Measurements from ENCODE around the gene SETD3. TPM values are rescaled to one million over a fixed set of nuclear protein-coding genes. Genes with fewer than 3 reads are reported as not detected.

SETD3 gene
- total and polyA plus RNA-seq, 10 of the 15 experiments (the other 5 are each of a cell fraction or from before 2014, with no cell fraction given) = 11.3 to 44.2 (median 36.5) TPM

DNA sequence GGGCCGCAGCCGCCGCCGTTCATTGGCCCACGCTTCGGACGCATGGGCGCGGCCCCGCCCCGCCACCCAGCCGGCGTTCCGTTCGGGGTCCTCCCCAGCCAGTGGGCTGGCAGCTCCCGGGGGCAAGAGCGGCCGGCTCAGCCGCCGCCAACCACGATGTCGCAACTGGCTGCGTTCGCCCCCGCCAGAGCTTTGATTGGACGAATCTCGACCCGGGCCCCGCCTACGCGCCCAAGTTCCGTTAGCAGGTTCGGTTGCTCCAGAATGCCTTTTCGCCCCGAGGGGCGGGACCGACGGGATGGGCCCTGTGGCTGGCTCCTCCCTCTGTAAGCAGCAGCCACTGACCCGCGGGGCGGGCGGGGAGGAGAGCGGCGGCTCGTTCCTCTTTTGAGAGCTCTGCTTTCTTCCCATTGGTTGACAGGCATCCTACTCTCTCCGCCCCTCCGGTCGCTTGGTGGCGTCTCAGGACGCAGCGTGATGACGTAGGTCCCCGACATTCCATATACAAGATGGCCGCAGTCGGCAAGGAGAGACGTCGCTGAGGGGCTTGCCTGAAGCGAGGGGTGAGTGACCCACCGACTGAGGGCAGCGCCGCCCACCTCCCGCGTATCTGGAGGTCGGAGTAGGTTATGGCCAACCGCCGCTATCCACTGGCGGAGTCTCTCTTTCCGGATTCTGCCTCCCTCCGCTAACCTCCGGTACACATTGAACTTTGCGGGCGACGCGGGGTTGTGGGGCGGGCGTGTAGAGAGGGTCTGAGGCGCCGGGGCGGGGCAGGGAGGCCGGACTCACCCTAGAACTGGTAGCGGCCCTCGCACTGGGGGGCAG is 472 bp upstream of the SETD3 start, which contains the start of gene CCNK:
CCNK (plus strand) TSS at position 493 of the 828 bp plus-strand sequence. CDS start 11,269 bp downstream, outside the sequence.
- intact Hi-C loops (cut with micrococcal nuclease; ENCODE audit: unreplicated experiment) (loop anchor here (2.0 kb wide), 1 partner anchor 124 kb away; the partner anchor contains the start of gene CCDC85C), in situ Hi-C loops (cut with MboI) (no loop called here)
- Histone ChIP-seq H3K27ac (ENCODE audit: control insufficient read depth, insufficient read depth) (peak within 1 kb of the TSS; percentile 90), H3K27me3 (replicated peaks in 1 of 2; ENCODE audit: control insufficient read depth in 2 of 2, insufficient read depth in 2 of 2, low read length in 1 of 2) (no peaks in the 10 kb centered on the region), H3K79me2 (ENCODE audit: control insufficient read depth, insufficient read depth, low read length) (peaks cover 91% of the 10 kb centered on the region), H3K4me1 (ENCODE audit: control insufficient read depth, insufficient read depth, low read length) (peaks cover 8% of the 10 kb centered on the region), H3K4me3 (peak within 1 kb of the TSS; percentile 87), H3K9me3 (replicated peaks; ENCODE audit: control insufficient read depth, insufficient read depth, low read length) (no peaks in the 10 kb centered on the region), H3K9ac (ENCODE audit: control insufficient read depth, insufficient read depth, low read length) (peak within 1 kb of the TSS; percentile 87), H3K36me3 (ENCODE audit: control insufficient read depth in 2 of 2, insufficient read depth in 2 of 2, low read length in 1 of 2) (no peaks in the 10 kb centered on the region), H3K4me2 (ENCODE audit: control insufficient read depth, insufficient read depth) (peak within 1 kb of the TSS; percentile 83), H2AFZ (ENCODE audit: control insufficient read depth, low read depth, low read length) (peak within 1 kb of the TSS; percentile 91), H4K20me1 (ENCODE audit: control insufficient read depth, insufficient read depth) (no peaks in the 10 kb centered on the region)
- peak; percentile 93 for ATAC-seq
- SMC1A ChIA-PET (ENCODE audit: uncharacterized antibody, unreplicated experiment) = interaction anchor here (0.5 to 1.5 kb wide), 2 partner anchors 9 to 996 kb away, joined by 3 to 6 read pairs; no protein-coding TSS in a partner anchor
- POLR2A ChIA-PET = interaction anchor here (0.5 to 1.5 kb wide), 11 partner anchors 9 to 781 kb away, joined by 3 to 11 read pairs (median 4); partner anchors contain the start of genes CCDC85C and CYP46A1
- RAD21 ChIA-PET (ENCODE audit: unreplicated experiment) = interaction anchor here (0.9 to 1.7 kb wide), 5 partner anchors 65 to 203 kb away, joined by 3 to 10 read pairs (median 7); partner anchors contain the start of gene CYP46A1
- DNase-seq (ENCODE audit: low read depth, low spot score) = peak; percentile 97
- WGBS (ENCODE audit: insufficient coverage, insufficient replicate concordance, low lambda C conversion rate, missing lambda C conversion rate) = under 1% methylated on average over 68 of the region's 82 CpGs
- FAIRE-seq = peak; percentile 97
- BruUV-seq (replicated peaks) = no TSS peak
- CTCF ChIA-PET = interaction anchor here (0.7 to 1.1 kb wide), 4 partner anchors 88 to 147 kb away, joined by 3 read pairs; no protein-coding TSS in a partner anchor
- 0 out of 2 replicates have a peak, but pooled peaks have one; percentile 73 for TF ChIP-seq STAT1 (conservative IDR thresholded peaks at IDR 0.05)
- TF ChIP-seq ASH2L (IDR thresholded peaks at IDR 0.05; ENCODE audit: borderline replicate concordance, low read depth) = peak; percentile 85; the same call in 1 of the 2 replicates
- no peak for TF ChIP-seq RBBP5 (conservative IDR thresholded peaks at IDR 0.05)
- TF ChIP-seq TAF1 (IDR thresholded peaks at IDR 0.05; ENCODE audit: borderline replicate concordance, low read depth, low read length) = peak; percentile 92
- TF ChIP-seq STAT3 (IDR thresholded peaks at IDR 0.05; ENCODE audit: low read depth, low read length) = no peak
- no peak for TF ChIP-seq WRNIP1 (IDR thresholded peaks at IDR 0.05; ENCODE audit: borderline replicate concordance, low read depth, low read length)
- peak in 1 of 2 experiments; percentile 30; a peak in 1 of 4 replicates for TF ChIP-seq EP300 (IDR thresholded peaks at IDR 0.05; ENCODE audit: borderline replicate concordance in 1 of 2, control insufficient read depth in 1 of 2, low read depth in 2 of 2, low read length in 2 of 2)
- TF ChIP-seq, protein P1, sequence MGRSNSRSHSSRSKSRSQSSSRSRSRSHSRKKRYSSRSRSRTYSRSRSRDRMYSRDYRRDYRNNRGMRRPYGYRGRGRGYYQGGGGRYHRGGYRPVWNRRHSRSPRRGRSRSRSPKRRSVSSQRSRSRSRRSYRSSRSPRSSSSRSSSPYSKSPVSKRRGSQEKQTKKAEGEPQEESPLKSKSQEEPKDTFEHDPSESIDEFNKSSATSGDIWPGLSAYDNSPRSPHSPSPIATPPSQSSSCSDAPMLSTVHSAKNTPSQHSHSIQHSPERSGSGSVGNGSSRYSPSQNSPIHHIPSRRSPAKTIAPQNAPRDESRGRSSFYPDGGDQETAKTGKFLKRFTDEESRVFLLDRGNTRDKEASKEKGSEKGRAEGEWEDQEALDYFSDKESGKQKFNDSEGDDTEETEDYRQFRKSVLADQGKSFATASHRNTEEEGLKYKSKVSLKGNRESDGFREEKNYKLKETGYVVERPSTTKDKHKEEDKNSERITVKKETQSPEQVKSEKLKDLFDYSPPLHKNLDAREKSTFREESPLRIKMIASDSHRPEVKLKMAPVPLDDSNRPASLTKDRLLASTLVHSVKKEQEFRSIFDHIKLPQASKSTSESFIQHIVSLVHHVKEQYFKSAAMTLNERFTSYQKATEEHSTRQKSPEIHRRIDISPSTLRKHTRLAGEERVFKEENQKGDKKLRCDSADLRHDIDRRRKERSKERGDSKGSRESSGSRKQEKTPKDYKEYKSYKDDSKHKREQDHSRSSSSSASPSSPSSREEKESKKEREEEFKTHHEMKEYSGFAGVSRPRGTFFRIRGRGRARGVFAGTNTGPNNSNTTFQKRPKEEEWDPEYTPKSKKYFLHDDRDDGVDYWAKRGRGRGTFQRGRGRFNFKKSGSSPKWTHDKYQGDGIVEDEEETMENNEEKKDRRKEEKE (IDR thresholded peaks at IDR 0.05) = no peak
- peak; percentile 98 for TF ChIP-seq YY1 (IDR thresholded peaks at IDR 0.05; ENCODE audit: low read depth, low read length)
- TF ChIP-seq MXI1 (IDR thresholded peaks at IDR 0.05; ENCODE audit: low read depth, low read length) = peak; percentile 52; the same call in 1 of the 2 replicates
- TF ChIP-seq, protein P2, sequence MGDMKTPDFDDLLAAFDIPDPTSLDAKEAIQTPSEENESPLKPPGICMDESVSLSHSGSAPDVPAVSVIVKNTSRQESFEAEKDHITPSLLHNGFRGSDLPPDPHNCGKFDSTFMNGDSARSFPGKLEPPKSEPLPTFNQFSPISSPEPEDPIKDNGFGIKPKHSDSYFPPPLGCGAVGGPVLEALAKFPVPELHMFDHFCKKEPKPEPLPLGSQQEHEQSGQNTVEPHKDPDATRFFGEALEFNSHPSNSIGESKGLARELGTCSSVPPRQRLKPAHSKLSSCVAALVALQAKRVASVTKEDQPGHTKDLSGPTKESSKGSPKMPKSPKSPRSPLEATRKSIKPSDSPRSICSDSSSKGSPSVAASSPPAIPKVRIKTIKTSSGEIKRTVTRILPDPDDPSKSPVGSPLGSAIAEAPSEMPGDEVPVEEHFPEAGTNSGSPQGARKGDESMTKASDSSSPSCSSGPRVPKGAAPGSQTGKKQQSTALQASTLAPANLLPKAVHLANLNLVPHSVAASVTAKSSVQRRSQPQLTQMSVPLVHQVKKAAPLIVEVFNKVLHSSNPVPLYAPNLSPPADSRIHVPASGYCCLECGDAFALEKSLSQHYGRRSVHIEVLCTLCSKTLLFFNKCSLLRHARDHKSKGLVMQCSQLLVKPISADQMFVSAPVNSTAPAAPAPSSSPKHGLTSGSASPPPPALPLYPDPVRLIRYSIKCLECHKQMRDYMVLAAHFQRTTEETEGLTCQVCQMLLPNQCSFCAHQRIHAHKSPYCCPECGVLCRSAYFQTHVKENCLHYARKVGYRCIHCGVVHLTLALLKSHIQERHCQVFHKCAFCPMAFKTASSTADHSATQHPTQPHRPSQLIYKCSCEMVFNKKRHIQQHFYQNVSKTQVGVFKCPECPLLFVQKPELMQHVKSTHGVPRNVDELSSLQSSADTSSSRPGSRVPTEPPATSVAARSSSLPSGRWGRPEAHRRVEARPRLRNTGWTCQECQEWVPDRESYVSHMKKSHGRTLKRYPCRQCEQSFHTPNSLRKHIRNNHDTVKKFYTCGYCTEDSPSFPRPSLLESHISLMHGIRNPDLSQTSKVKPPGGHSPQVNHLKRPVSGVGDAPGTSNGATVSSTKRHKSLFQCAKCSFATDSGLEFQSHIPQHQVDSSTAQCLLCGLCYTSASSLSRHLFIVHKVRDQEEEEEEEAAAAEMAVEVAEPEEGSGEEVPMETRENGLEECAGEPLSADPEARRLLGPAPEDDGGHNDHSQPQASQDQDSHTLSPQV (IDR thresholded peaks at IDR 0.05) = no peak
- peak; percentile 31 for TF ChIP-seq RUNX3 (IDR thresholded peaks at IDR 0.05; ENCODE audit: low read length)
- no peak for TF ChIP-seq BCL11A (IDR thresholded peaks at IDR 0.05; ENCODE audit: low read depth, low read length)
- TF ChIP-seq MYB (IDR thresholded peaks at IDR 0.05; ENCODE audit: borderline replicate concordance, low read depth, low read length) = no peak
- TF ChIP-seq ATF7 (IDR thresholded peaks at IDR 0.05; ENCODE audit: low read depth) = peak; percentile 89
- TF ChIP-seq SREBF1 (IDR thresholded peaks at IDR 0.05; ENCODE audit: low read length) = no peak
- TF ChIP-seq SMC3 (IDR thresholded peaks at IDR 0.05; ENCODE audit: borderline replicate concordance, low read length) = no peak

Data from GM12878 (cell line).